GM21528 (cell line): ENCODE data around the gene ABCD3.
A peak's percentile ranks its signal among the peaks of the same experiment; 100 is the strongest.
"Not testable (repeated sequence)": the region's sequence is repeated elsewhere in the genome, so short reads cannot be mapped to it uniquely, and the experiment has no call there.

ENCODE experiments used
- ATAC-seq: cut with Tn5 transposase; IDR thresholded peaks from one replicate; pipeline ENCODE4 v1.9.1; 2021; ENCODE audit warnings: mild to moderate bottlenecking, moderate library complexity; ENCODE audit not compliant: unreplicated experiment, low FRiP score

ABCD3 gene

DNA sequence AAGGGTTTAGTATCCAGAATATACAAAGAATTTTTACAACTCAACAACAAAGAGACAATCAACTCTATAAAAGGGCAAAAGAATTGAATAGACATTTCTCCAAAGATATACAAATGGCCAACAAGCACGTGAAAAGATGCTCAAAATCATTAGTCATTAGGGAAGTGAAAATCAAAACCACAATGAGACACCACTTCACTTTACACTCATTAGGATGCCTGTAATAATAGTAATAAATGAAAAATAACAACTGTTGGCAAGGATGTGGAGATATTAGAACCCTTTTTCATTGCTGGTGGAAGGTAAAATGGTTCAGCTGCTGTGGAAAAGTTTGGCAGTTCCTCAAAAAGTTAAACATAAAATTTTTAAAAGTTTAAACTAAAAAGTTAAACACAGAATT is 7.0 kb upstream of the ABCD3 start:
- peak; percentile 63 for ATAC-seq

DNA sequence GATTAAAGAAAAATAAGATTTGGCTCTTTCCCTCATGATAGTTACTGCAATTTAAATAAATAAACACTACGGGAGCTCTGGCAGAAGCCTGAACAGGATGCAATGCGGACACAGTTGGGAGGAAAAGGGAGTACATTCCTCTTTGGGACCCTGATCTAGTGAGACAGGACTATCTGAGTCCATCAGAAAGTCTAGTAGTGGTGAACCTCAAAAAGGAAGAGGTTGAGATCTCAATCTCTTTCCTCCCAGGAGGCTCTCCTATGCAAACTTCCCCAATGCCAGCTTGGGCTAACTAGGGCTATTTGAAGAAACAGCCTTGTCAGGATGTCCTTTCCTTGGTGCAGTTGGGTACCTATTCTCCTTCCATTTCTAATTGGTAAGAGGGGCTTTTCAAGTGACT is 4.9 kb upstream of the ABCD3 start:
- no peak for ATAC-seq

DNA sequence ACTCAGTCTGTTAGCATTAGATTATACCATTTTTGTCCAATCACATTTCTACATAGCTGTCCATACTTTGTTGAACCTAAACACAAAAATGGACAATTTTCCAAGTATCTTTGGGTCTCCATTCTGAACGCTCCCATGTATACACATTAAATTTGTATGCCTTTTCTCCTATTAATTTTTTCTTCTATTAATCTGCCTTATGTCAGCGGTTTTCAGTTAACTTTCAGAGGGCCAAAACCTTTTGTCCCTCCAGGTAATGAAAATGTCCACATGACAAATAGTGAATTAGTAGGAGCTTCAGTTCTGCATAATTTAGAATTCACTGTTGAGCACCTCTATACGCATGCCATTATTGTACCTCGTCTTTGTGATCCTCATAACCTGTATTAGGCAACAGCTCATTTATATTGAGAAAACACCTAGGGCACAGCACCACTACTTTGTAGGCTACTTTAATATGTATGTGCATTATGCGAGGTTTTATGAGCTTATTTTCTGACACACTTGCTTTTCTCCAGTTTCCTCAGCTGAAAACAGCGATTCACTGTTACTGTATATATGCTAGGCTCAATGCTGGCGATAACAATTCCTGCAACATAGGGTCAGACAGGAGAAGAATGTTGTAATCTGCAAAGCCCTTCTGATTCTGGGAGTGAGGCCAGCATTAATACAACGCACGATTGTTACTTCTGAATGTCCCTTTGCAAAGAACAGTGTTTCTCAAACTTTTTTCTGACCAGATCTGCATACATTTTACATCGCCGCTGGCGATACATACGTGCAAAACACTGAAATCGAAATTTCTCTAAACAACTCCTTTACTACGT is 1.1 kb upstream of the ABCD3 start:
- no peak for ATAC-seq

- ATAC-seq: no peak
Observed at GRCh38 chr1:94417728-94417977, 536 bp upstream of the ABCD3 start.

GRCh38 chr1:94418664-94419655 is 771 bp downstream of the ABCD3 start:
- peak; percentile 38 for ATAC-seq

- ATAC-seq: no peak
Observed at GRCh38 chr1:94422115-94422820, 4.1 kb downstream of the ABCD3 start.

GRCh38 chr1:94425821-94426484 is 7.8 kb downstream of the ABCD3 start:
- ATAC-seq: no peak

DNA sequence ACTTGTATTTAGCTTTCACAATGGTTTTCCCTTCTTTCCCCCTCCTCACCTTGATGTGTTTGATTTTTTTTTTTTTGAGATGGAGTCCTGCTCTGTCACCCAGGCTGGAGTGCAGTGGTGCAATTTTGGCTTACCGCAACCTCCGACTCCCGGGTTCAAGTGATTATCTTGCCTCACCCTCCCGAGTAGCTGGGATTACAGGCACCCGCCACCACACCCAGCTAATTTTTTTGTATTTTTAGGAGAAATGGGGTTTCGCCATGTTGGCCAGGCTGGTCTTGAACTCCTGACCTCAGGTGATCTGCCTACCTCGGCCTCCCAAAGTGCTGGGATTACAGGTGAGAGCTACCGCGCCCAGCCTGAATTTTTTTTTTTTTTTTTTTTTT is 8.3 kb downstream of the ABCD3 start:
- ATAC-seq: not testable (repeated sequence)

DNA sequence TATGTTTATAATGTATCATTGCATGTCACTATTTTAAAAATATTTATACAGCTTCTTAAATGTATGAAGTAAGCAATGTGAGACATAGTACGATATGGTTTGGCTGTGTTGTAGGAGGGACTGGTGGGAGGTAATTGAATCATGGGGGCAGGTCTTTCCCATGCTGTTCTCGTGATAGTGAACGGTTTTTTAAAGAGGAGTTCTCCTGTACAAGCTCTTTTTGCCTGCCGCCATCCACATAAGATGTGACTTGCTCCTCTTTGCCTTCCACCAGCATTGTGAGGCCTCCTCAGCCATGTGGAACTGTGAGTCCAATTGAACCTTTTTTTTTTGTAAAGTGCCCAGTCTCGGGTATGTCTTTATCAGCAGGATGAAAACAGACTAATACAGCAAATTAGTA is 10.3 kb downstream of the ABCD3 start:
- no peak for ATAC-seq

- not testable (repeated sequence) for ATAC-seq
Observed at GRCh38 chr1:94428927-94429528, 10.8 kb downstream of the ABCD3 start.

DNA sequence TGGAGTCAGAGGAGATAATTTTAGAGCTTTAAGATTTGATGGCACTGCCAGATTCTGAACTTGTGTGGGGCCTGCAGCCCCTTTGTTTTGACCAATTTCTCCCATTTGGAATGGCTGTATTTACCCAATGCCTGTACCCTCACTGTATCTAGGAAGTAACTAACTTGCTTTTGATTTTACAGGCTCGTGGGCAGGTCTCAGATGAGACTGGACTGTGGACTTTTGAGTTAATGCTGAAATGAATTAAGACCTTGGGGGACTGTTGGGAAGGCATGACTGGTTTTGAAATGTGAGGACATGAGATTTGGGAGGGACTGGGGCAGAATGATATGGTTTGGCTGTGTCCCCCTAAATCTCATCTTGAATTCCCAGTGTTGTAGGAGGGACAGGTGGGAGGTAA is 11.9 kb downstream of the ABCD3 start:
- ATAC-seq: not testable (repeated sequence)

- no peak for ATAC-seq
Observed at GRCh38 chr1:94433866-94434265, 15.7 kb downstream of the ABCD3 start.

DNA sequence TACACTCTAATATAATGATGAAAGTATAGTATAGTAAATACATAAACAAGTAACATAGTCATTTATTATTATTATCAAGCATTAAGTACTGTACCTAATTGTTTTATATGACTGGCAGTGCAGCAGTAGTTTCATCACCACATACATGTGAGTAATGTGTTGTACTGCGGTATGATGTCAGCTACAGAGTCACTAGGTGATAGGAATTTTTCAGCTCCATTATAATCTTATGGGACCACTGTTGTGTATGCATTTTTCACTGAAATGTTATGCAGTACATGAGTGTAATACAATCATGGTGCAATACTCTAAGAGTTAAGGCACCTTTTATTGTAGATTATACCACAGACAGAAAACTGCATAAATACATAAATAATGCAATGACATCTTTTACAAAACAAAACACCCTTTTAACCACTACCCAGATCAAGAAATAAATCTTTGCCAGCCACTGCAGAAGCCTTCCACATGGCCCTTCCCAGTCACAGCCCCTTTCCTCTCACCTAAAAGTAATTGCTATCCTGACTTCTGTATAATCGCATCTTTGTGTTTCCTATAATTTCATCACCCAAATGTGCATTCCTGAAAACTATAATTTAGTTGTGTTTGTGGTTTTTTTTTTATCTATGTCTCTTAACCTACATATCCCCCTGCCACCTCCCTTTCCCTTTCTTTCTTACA is 16.3 kb downstream of the ABCD3 start:
- ATAC-seq: no peak

DNA sequence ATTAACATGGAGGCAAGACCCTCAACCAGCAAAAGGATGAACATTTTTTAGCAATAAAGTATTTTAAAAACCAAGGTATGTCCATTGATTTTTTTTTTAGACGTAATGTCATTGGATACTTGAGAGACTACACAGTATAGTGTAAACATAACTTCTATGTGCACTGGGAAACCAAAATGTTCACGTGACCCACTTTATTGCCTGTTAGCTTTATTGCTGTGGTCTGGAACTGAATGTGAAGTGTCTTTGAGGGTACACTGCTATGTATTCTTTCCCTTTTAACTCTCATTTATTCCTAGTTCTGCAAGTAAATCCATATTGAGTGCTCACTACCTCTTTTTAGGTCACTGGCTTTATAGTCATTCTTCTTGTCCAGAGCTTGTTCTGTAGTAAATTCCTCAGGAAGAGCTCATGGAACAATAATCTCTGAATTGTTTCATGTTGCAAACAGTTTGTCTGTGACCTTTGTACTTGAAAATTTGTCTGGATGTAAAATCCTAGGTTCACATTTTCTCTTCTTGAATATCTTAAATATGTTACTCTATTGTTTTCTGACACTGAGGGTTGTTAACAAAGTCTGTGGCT is 20.6 kb downstream of the ABCD3 start:
- ATAC-seq: no peak

GRCh38 chr1:94440088-94440487 is 21.9 kb downstream of the ABCD3 start:
- ATAC-seq: no peak

- ATAC-seq: not testable (repeated sequence)
Observed at GRCh38 chr1:94443067-94443466, 24.9 kb downstream of the ABCD3 start.

GRCh38 chr1:94444819-94445218 is 26.6 kb downstream of the ABCD3 start:
- not testable (repeated sequence) for ATAC-seq

GRCh38 chr1:94445733-94446132 is 27.5 kb downstream of the ABCD3 start:
- not testable (repeated sequence) for ATAC-seq

DNA sequence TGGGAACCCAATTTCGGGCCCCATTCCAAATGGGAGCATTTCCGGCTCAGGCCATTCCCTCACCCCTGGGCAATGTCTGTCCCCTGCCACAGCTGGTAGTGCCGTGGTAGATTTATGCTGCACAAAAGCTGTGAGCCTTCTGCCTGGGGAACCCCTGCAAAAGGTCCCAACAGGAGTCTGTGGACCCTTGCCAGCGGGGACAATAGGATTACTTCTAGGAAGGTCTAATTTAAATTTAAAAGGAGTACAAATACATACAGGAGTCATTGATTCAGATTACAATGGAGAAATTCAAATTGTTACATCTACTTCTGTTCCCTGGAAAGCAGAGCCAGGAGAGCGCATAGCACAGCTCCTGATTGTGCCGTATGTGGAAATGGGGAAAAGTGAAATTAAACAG is 28.0 kb downstream of the ABCD3 start:
- not testable (repeated sequence) for ATAC-seq
